Thyroid gland (tissue), 4 donors: Measurements from ENCODE around the gene CD274. TPM values are rescaled to one million over a fixed set of nuclear protein-coding genes. Genes with fewer than 3 reads are reported as not detected.
A peak's percentile ranks its signal among the peaks of the same experiment; 100 is the strongest.
"Not testable (repeated sequence)": the region's sequence is repeated elsewhere in the genome, so short reads cannot be mapped to it uniquely, and the experiment has no call there.

Experiments
- DNase-seq, 2 donors: peaks; one replicate each; pipeline ENCODE4 v3.0.0-alpha.2; 2019
- H3K27ac ChIP-seq, 3 donors: fragments of 200-600 bp; sonication (generic); 1 replicate in 2 of 3; 2 replicates in 1 of 3; pipeline ENCODE4 v1.5.1; 2016 to 2019; ENCODE audit warnings: mild to moderate bottlenecking in 1 of 3, moderate library complexity in 1 of 3
- H3K27me3 ChIP-seq: fragments of 200-600 bp; sonication (generic); one replicate; pipeline ENCODE4 v1.5.1; 2019
- H3K36me3 ChIP-seq, 2 donors: fragments of 200-600 bp; sonication (generic); one replicate each; pipeline ENCODE4 v1.5.1; 2016 to 2019
- H3K4me1 ChIP-seq, 2 donors: fragments of 200-600 bp; sonication (generic); one replicate each; pipeline ENCODE4 v1.5.1; 2017 to 2019
- H3K4me3 ChIP-seq, 3 donors: fragments of 200-600 bp; sonication (generic); replicated peaks in 1 of 3; 1 replicate in 2 of 3; 2 replicates in 1 of 3; pipeline ENCODE4 v1.5.1; 2016; ENCODE audit warnings: mild to moderate bottlenecking in 1 of 3
- H3K9me3 ChIP-seq: fragments of 200-600 bp; sonication (generic); one replicate; pipeline ENCODE4 v1.5.1; 2017
- CTCF ChIP-seq, 6 experiments: fragments of 200-600 bp in 3 of 6; fragments of 450-650 bp in 3 of 6; sonication (generic) in 3 of 6; IDR thresholded peaks; one replicate each; pipeline ENCODE4 v1.5.1; 2016 to 2019; ENCODE audit warnings: antibody characterized with exemption in 6 of 6, mild to moderate bottlenecking in 2 of 6, inconsistent platforms in 1 of 6, moderate library complexity in 1 of 6
- POLR2A ChIP-seq, 2 donors: fragments of 450-650 bp; IDR thresholded peaks; one replicate each; pipeline ENCODE4 v1.6.1; 2017; ENCODE audit warnings: antibody characterized with exemption in 2 of 2, mild to moderate bottlenecking in 2 of 2, moderate library complexity in 1 of 2
- WGBS, 2 donors: methylation state at CpG; one replicate each; pipeline ENCODE4 v1.1.5; 2017; 5-methylcytosine and 5-hydroxymethylcytosine counted together
- intact Hi-C: fragments of 100-400 bp; cut with DNase I; formaldehyde crosslinking; loops from one replicate; pipeline ENCODE4 v1.15.1; 2023
- total RNA-seq, 4 donors: library from RNA; depleted of rRNA; stranded (reverse); fragments of >200 nt; gene quantifications; one replicate each; pipeline ENCODE4 v1.2.3, GENCODE V29; 2016

CD274 gene
- total RNA-seq, 4 donors from 2014 or later: 3.0 to 6.5 (median 4.9) TPM

- WGBS, 2 donors: 76 to 79% methylated on average over 3 of the region's 3 CpGs
- H3K36me3 ChIP-seq: no peaks in the 10 kb centered on the region
- no peaks in the 10 kb centered on the region for H3K27me3 ChIP-seq
- no peak for DNase-seq
- no peak overlapping the region for H3K4me3 ChIP-seq
- TF ChIP-seq CTCF (IDR thresholded peaks at IDR 0.05): no peak
- no peak for TF ChIP-seq POLR2A (IDR thresholded peaks at IDR 0.05)
- H3K27ac ChIP-seq: no peak overlapping the region
- no peaks in the 10 kb centered on the region for H3K9me3 ChIP-seq
- intact Hi-C loops: no loop called here
- peaks cover 7 to 14% of the 10 kb centered on the region in 2 donors for H3K4me1 ChIP-seq
Observed at GRCh38 chr9:5440426-5440825, 9.9 kb upstream of the CD274 start.

DNA sequence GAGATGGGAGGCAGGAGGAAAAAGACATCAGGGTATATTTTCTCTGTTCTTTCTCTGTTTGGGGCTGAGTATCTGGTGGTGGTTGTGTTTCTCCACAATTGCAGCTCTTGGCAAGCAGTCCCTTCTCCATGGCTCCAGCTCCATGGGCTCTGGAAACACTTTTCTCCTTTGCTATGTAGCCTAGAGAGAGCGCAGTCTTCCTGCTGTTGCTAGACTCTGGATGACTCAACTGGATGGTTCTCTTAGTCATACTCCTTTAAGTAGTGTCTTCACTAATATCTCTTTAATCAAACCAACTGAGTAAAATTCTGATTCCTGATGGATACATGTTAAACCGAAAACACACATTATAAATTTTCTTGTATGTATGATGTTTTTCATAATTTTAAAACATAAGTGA, 9.3 kb upstream of the CD274 start:
- Histone ChIP-seq H3K4me1 (peaks cover 7 to 14% of the 10 kb centered on the region in 2 donors), H3K36me3 (no peaks in the 10 kb centered on the region), H3K9me3 (no peaks in the 10 kb centered on the region), H3K27ac (no peak overlapping the region), H3K27me3 (no peaks in the 10 kb centered on the region), H3K4me3 (no peak overlapping the region)
- intact Hi-C loops: no loop called here
- TF ChIP-seq POLR2A (IDR thresholded peaks at IDR 0.05) (no peak), CTCF (IDR thresholded peaks at IDR 0.05) (no peak)
- no peak for DNase-seq
- WGBS, 2 donors: 93 to 97% methylated on average over 2 of the region's 2 CpGs

DNA sequence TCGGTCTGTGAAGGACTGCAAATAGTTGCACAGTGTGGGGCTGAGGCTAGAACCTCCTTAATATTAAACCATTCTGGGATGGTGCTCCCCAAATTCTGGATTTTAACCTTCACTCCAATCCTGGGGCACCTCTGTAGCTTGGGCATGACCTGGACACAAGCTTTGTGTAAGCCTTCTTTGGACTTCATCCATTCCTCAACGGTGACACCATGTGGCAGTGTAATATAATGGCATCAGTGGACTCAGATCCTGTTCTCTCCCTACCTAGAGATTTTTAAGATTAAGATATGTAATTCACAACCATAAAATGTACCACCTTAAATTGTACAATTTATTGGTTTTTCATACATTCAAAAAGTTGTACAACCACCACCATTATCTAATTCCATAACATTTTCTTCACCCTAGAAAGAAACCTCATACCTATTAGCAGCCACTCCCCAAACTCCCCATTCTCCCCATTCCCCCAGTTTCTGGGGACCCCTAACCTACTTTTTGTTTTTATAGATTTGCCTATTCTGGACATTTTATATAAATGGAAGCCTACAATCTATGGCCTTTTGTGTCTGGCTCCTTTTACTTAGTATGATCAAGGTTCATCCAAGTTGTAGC, 7.8 kb upstream of the CD274 start:
- Histone ChIP-seq H3K27ac (no peak overlapping the region), H3K4me1 (peaks cover 3 to 5% of the 10 kb centered on the region in 2 donors), H3K4me3 (no peak overlapping the region), H3K9me3 (no peaks in the 10 kb centered on the region), H3K36me3 (no peaks in the 10 kb centered on the region), H3K27me3 (no peaks in the 10 kb centered on the region)
- WGBS, 2 donors: 48 to 53% methylated on average over 2 of the region's 2 CpGs
- DNase-seq: peak; percentile 32 to 46
- TF ChIP-seq CTCF (IDR thresholded peaks at IDR 0.05) (peak in 5 of 6 experiments; percentile 12 to 62 (median 51)), POLR2A (IDR thresholded peaks at IDR 0.05) (no peak)
- intact Hi-C loops: no loop called here

DNA sequence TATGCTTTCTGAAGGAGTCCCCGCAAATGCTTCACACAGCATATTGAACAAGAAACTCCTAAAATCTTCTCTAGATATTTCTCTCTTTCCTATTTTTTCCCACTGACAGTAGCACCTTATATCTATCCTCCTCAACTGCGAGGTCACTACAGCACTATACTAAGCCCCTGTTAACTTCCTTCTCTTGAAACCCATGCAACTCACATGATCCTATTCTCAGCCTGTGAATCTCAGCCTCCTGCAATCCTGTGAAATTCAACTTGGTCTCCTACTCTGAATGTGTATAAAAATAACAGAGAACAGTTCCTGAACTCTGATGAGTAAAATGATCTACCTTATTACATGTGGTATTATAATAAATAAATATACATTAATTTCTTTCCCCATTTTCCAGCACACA, 6.5 kb upstream of the CD274 start:
- 79 to 85% methylated on average over 2 of the region's 2 CpGs for WGBS, 2 donors
- DNase-seq: no peak
- Histone ChIP-seq H3K9me3 (no peaks in the 10 kb centered on the region), H3K4me3 (no peak overlapping the region), H3K4me1 (no peaks in the 10 kb centered on the region), H3K36me3 (no peaks in the 10 kb centered on the region), H3K27ac (no peak overlapping the region), H3K27me3 (no peaks in the 10 kb centered on the region)
- intact Hi-C loops: no loop called here
- TF ChIP-seq CTCF (IDR thresholded peaks at IDR 0.05): no peak
- TF ChIP-seq POLR2A (IDR thresholded peaks at IDR 0.05): no peak

- intact Hi-C loops, H3K36me3 ChIP-seq, H3K4me1 ChIP-seq, H3K27ac ChIP-seq, H3K4me3 ChIP-seq, DNase-seq, H3K27me3 ChIP-seq, H3K9me3 ChIP-seq: not testable (repeated sequence)
- WGBS, 2 donors: 86 to 94% methylated on average over 4 of the region's 4 CpGs
Observed at GRCh38 chr9:5445096-5445495, 5.2 kb upstream of the CD274 start.

DNA sequence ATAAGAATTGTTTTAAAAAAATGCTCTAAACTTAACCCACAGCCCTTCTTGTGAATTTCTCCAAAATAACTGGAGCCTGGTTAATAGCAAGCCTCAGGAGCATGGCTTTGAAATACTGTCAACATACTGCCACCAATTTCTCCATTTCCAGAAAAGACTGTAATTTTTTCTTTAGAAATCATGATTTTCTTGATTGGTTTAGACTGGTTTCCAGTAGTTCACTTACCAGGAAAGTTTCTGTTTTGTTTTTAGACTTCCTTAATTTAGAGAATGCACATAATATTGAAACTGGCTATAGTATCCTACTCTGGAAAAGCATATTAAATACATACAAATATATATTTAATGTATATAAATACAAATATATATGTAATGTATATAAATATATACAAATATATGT, 4.5 kb upstream of the CD274 start:
- no peak for DNase-seq
- no peak overlapping the region for H3K27ac ChIP-seq
- no peaks in the 10 kb centered on the region for H3K27me3 ChIP-seq
- no peaks in the 10 kb centered on the region for H3K36me3 ChIP-seq
- H3K4me1 ChIP-seq: peaks cover 6 to 9% of the 10 kb centered on the region in 2 donors
- no peaks in the 10 kb centered on the region for H3K9me3 ChIP-seq
- intact Hi-C loops: no loop called here
- TF ChIP-seq CTCF (IDR thresholded peaks at IDR 0.05) (no peak), POLR2A (IDR thresholded peaks at IDR 0.05) (no peak)
- H3K4me3 ChIP-seq: no peak overlapping the region
